Nephron (organoid): ENCODE measurements around the gene FBH1.

Experiments
- H3K27ac Mint-ChIP-seq, 3 experiments: 2 replicates each; pipeline ENCODE4 v1.8.0; 2020; ENCODE audit warnings: mixed read lengths in 3 of 3, mild to moderate bottlenecking in 2 of 3, moderate library complexity in 1 of 3
- H3K27me3 Mint-ChIP-seq: 2 replicates; pipeline ENCODE4 v1.8.0; 2021; ENCODE audit warnings: low read depth, mild to moderate bottlenecking, moderate library complexity, mixed read lengths
- H3K36me3 Mint-ChIP-seq: 2 replicates; pipeline ENCODE4 v1.8.0; 2020; ENCODE audit warnings: low read depth, mixed read lengths
- H3K4me1 Mint-ChIP-seq: 2 replicates; pipeline ENCODE4 v1.8.0; 2020; ENCODE audit warnings: mixed read lengths
- H3K4me3 Mint-ChIP-seq, 3 experiments: 2 replicates each; pipeline ENCODE4 v1.8.0; 2020; ENCODE audit warnings: mild to moderate bottlenecking in 3 of 3, mixed read lengths in 3 of 3, moderate library complexity in 2 of 3
- H3K9me3 Mint-ChIP-seq: 2 replicates; pipeline ENCODE4 v1.8.0; 2020; ENCODE audit warnings: mixed read lengths
- TF ChIP-seq, protein P1 (sequence below), 3 experiments: fragments of 200-600 bp; sonication (generic); IDR thresholded peaks; one replicate each; pipeline ENCODE4 v1.5.0; 2021; ENCODE audit warnings: antibody characterized with exemption in 3 of 3; ENCODE audit not compliant: unreplicated experiment in 3 of 3

FBH1 gene

DNA sequence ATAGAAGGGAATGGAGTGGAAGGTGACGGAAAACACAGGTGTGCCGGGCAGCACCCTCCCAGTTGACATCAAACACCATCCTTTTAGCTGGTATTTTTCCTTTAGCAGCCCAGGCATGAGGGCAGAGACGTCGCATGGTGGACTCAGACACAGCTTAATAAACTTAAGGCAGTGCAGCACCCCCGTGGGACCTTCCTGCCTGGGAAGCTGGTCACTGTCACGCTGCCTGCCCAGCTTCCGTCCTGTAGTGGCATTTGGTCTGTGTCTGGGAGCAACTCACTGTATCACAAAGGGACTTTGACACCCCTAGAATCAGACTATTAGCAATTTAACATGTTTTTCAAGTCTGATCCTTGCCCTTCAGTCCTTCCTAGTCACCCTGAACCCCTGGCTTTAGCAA, 51.5 kb downstream of the FBH1 start:
- TF ChIP-seq, protein P1, sequence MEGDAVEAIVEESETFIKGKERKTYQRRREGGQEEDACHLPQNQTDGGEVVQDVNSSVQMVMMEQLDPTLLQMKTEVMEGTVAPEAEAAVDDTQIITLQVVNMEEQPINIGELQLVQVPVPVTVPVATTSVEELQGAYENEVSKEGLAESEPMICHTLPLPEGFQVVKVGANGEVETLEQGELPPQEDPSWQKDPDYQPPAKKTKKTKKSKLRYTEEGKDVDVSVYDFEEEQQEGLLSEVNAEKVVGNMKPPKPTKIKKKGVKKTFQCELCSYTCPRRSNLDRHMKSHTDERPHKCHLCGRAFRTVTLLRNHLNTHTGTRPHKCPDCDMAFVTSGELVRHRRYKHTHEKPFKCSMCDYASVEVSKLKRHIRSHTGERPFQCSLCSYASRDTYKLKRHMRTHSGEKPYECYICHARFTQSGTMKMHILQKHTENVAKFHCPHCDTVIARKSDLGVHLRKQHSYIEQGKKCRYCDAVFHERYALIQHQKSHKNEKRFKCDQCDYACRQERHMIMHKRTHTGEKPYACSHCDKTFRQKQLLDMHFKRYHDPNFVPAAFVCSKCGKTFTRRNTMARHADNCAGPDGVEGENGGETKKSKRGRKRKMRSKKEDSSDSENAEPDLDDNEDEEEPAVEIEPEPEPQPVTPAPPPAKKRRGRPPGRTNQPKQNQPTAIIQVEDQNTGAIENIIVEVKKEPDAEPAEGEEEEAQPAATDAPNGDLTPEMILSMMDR (IDR thresholded peaks at IDR 0.05; ENCODE audit: unreplicated experiment in 3 of 3): no peak
- H3K9me3 Mint-ChIP-seq: no peaks in the 10 kb centered on the region
- H3K4me1 Mint-ChIP-seq: peaks cover 30% of the 10 kb centered on the region
- no peaks in the 10 kb centered on the region for H3K27me3 Mint-ChIP-seq
- no peak overlapping the region for H3K27ac Mint-ChIP-seq
- peaks cover 21% of the 10 kb centered on the region for H3K36me3 Mint-ChIP-seq
- H3K4me3 Mint-ChIP-seq: no peak overlapping the region

DNA sequence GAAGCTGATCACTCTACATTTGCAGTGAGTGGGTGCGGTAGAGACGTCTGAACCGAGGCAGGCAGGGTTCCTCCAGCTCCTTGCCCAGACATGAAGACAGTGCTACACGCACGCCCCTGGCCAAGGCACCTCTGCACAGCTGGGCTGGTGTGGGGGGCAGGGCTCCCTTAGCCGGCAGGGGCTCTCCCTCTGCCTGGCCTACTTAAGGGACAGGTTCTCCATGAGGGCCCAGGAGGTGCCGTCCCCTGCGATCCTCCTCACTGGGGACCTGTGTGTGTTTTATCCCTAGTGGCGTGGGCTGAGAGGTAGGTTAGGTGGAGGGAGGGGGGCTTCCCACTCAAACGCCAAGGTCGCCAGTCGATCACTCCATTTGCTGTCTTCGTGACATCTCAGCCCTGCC, 52.0 kb downstream of the FBH1 start:
- Mint-ChIP-seq H3K9me3 (no peaks in the 10 kb centered on the region), H3K4me1 (peaks cover 30% of the 10 kb centered on the region), H3K27ac (peak overlapping the region in 2 of 3 experiments; percentile 42 to 48), H3K36me3 (peaks cover 17% of the 10 kb centered on the region), H3K27me3 (no peaks in the 10 kb centered on the region), H3K4me3 (no peak overlapping the region)
- TF ChIP-seq, protein P1 (IDR thresholded peaks at IDR 0.05; ENCODE audit: unreplicated experiment in 3 of 3): no peak

DNA sequence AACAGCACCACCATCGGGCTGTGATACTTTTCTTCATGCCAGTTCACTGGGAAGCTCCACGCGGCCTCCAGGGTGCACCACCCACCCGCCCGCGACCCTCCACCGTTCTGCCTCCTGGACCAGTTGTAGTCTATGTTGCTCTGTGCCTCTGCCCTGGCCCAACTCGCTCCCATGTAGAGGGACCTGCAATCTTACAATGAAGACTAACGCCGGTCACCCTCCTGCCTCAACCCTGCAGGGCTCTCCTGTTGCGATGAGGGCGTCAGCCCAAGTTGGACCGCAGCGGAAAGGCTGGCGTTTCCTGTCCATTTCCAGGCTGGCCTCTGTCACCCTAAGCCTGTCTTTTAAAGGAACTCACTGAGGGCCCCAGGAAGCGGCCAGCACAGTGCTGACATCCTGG, 52.4 kb downstream of the FBH1 start:
- H3K4me3 Mint-ChIP-seq: no peak overlapping the region
- no peaks in the 10 kb centered on the region for H3K9me3 Mint-ChIP-seq
- H3K27me3 Mint-ChIP-seq: no peaks in the 10 kb centered on the region

DNA sequence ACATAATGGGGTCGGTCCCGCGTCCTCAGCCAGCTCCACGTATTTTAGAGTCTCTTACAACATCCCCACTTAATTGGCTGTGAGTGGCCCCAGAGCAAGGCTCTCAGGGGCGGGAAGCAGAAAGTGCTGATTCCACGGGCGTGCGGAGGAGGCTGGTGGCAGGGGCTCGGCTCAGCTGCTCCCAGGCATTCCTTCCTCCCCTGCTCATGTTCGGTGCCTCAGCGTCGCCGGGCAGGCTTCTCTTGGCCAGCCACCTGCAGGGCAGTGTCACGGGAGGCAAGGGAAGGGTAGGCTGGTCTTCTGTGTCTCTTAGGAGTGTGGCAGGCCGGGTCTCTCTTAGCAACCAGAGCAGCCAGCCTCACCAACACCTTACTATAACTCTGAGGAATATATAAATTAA, 53.5 kb downstream of the FBH1 start:
- Mint-ChIP-seq H3K9me3 (no peaks in the 10 kb centered on the region), H3K27me3 (peaks cover 9% of the 10 kb centered on the region), H3K4me1 (peaks cover 35% of the 10 kb centered on the region), H3K36me3 (peaks cover 5% of the 10 kb centered on the region), H3K27ac (peak overlapping the region; percentile 79 to 93 (median 91)), H3K4me3 (peak overlapping the region in 1 of 3 experiments; percentile 19)
- TF ChIP-seq, protein P1 (IDR thresholded peaks at IDR 0.05; ENCODE audit: unreplicated experiment in 3 of 3): no peak

More for the DNA sequence above, 52.4 kb downstream of the FBH1 start:
- peaks cover 30% of the 10 kb centered on the region for H3K4me1 Mint-ChIP-seq
- TF ChIP-seq, protein P1 (IDR thresholded peaks at IDR 0.05; ENCODE audit: unreplicated experiment in 3 of 3): no peak
- H3K36me3 Mint-ChIP-seq: peaks cover 16% of the 10 kb centered on the region
- H3K27ac Mint-ChIP-seq: peak overlapping the region in 2 of 3 experiments; percentile 42 to 48

DNA sequence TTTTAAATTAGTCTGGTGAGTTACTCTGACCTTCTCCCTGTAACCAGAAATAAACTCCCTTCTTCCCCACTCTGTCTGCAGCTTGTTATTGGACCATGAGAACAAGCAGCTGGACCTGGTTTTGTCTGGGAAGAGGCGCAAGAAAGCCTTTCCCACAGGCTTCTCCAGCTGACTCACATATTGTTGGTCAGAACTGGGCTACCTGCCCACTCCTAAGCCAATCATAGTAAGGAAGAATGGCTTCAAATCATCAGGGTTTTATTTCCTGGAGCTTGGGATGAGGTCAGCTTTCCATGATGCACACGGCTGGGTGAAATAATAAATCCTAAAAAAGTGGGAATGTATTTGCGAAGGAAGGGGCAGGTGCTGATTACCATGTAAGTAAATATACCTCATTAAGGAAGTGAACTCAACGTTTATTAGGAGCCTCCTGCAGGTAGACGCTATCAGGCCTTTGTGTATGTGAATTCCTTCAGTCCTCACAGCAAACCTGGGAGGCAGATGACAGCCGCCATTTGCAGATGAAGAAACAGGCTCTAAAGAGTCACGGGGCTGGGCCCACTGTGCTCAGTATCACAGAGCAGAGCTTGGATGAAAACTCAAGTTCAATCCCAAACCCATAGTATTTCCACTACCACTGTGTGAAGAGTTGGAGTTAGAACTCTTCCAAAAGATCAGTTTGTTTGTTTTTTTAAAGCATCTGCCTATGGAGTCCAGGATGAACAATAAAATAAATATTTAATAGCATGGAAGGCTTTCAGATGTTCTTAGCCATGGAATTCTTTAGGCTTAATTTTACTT, 54.5 kb downstream of the FBH1 start:
- TF ChIP-seq, protein P1 (IDR thresholded peaks at IDR 0.05; ENCODE audit: unreplicated experiment in 3 of 3): no peak
- peak overlapping the region; percentile 79 to 93 (median 91) for H3K27ac Mint-ChIP-seq
- no peaks in the 10 kb centered on the region for H3K9me3 Mint-ChIP-seq
- peak overlapping the region in 1 of 3 experiments; percentile 19 for H3K4me3 Mint-ChIP-seq
- H3K4me1 Mint-ChIP-seq: peaks cover 44% of the 10 kb centered on the region
- H3K27me3 Mint-ChIP-seq: peaks cover 16% of the 10 kb centered on the region
- H3K36me3 Mint-ChIP-seq: no peaks in the 10 kb centered on the region

DNA sequence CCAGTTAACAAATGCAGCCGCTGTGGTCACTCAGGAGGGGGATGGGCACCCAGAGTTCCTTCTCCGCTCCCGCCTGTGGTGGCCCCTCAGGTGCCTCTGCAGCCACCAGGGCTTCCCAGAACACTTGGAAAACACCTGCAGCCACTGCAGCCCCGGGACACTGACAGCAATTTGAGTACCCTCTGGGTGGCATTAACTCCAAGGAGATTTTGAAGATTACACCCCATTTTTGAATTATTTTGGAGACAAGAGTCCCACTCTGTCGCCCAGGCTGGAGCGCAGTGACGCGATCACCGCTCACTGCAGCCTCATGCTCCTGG, 55.1 kb downstream of the FBH1 start:
- Mint-ChIP-seq H3K27me3 (peaks cover 20% of the 10 kb centered on the region), H3K27ac (peak overlapping the region in 2 of 3 experiments; percentile 91 to 93)

More for the DNA sequence above, 55.1 kb downstream of the FBH1 start:
- no peaks in the 10 kb centered on the region for H3K36me3 Mint-ChIP-seq
- no peak overlapping the region for H3K4me3 Mint-ChIP-seq
- peaks cover 45% of the 10 kb centered on the region for H3K4me1 Mint-ChIP-seq
- no peaks in the 10 kb centered on the region for H3K9me3 Mint-ChIP-seq
- TF ChIP-seq, protein P1 (IDR thresholded peaks at IDR 0.05; ENCODE audit: unreplicated experiment in 3 of 3): no peak
